Astrocyte (in vitro differentiated cells and primary cell): ENCODE data around the gene LPIN3.

Experiments
- CTCF ChIP-seq: IDR thresholded peaks from 2 replicates; pipeline ENCODE4 v1.5.1; 2011; ENCODE audit warnings: low read depth, mild to moderate bottlenecking, inconsistent platforms, low read length, moderate library complexity; ENCODE audit not compliant: insufficient read depth
- EZH2 ChIP-seq: IDR thresholded peaks from 2 replicates; pipeline ENCODE4 v1.6.1; 2012; ENCODE audit warnings: mild to moderate bottlenecking, low read length, inconsistent platforms; ENCODE audit not compliant: insufficient read depth

- TF ChIP-seq CTCF (no peak), EZH2 (no peak)
Observed at GRCh38 chr20:41320441-41320840, 20.2 kb upstream of the LPIN3 start.
